Measurements from ENCODE around the gene RIMS4. TPM values are rescaled to one million over a fixed set of nuclear protein-coding genes. Genes with fewer than 3 reads are reported as not detected.

RIMS4 gene
- total and polyA plus RNA-seq, 2 donors (not counting 1 experiment from before 2014, with no cell fraction given) = not detected

DNA sequence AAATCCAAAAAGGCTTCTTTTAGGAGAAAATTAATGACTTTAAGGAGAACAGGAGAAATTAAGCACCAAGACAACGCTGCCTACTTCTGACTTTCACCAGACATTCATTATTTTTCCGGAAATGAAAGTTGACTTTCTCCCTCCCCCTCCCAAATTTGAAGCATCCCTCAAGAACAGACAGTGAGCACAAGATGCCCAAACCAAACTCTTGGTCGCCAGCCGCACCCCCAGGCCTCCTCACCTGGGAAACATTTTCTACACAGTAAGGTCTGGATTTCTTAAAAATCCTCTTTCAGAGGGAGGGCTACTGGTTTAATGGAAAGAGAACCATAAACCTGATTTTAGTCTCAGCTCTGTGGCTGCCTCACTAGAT is 2.7 kb downstream of the RIMS4 start:
- H3K4me3 ChIP-seq (ENCODE audit: control extremely low read depth in 1 of 5, extremely low read depth in 1 of 5, insufficient read depth in 1 of 5, low read depth in 2 of 5, low read length in 4 of 5) = no peak overlapping the region
- H3K4me1 Mint-ChIP-seq = peaks cover 10% of the 10 kb centered on the region
- no peak overlapping the region for H3K27ac Mint-ChIP-seq
- ATAC-seq (ENCODE audit: low read depth) (no peak), DNase-seq (no peak)
- no peaks in the 10 kb centered on the region for H3K9me3 Mint-ChIP-seq (ENCODE audit: insufficient read depth)
- H3K79me2 ChIP-seq (ENCODE audit: control insufficient read depth, insufficient read depth, low read length) = no peaks in the 10 kb centered on the region
- H2AFZ ChIP-seq (ENCODE audit: insufficient read depth, low read depth, low read length, poor library complexity, severe bottlenecking) = no peak overlapping the region
- ChIA-PET POLR2A (no interaction called here), CTCF (no interaction called here)
- H4K20me1 ChIP-seq (ENCODE audit: control insufficient read depth, insufficient read depth, low read length, poor library complexity, severe bottlenecking) = no peaks in the 10 kb centered on the region
- no peak overlapping the region for H3K4me2 ChIP-seq (replicated peaks; ENCODE audit: low read depth, low read length, poor library complexity, severe bottlenecking)
- no peak overlapping the region for H3K27ac ChIP-seq (ENCODE audit: low read length in 2 of 2)
- peaks cover 5 to 8% of the 10 kb centered on the region in 2 donors for H3K4me1 ChIP-seq (ENCODE audit: control insufficient read depth in 2 of 2, insufficient read depth in 2 of 2, low read length in 2 of 2)
- H3K27me3 ChIP-seq (replicated peaks in 1 of 4; ENCODE audit: control extremely low read depth in 1 of 4, control insufficient read depth in 3 of 4, insufficient read depth in 4 of 4, low read length in 3 of 4) = peaks cover 0 to 61% (median 25%) of the 10 kb centered on the region in 4 experiments
- TF ChIP-seq EZH2 (IDR thresholded peaks at IDR 0.05; ENCODE audit: borderline replicate concordance, insufficient read depth, low read depth, low read length, poor library complexity, severe bottlenecking) (no peak), CTCF (IDR thresholded peaks at IDR 0.05) (no peak)
- H3K9ac ChIP-seq (ENCODE audit: low read length) = no peak overlapping the region
- no peaks in the 10 kb centered on the region for H3K36me3 ChIP-seq (replicated peaks in 1 of 2; ENCODE audit: control extremely low read depth in 1 of 2, control insufficient read depth in 1 of 2, extremely low read depth in 1 of 2, insufficient read depth in 2 of 2, low read length in 1 of 2)
- no peak overlapping the region for H3K4me3 Mint-ChIP-seq
- WGBS (ENCODE audit: insufficient coverage) = 73% methylated on average over 2 of the region's 4 CpGs
- peaks cover 0 to 18% (median 0%) of the 10 kb centered on the region in 3 donors for H3K9me3 ChIP-seq (ENCODE audit: control extremely low read depth in 1 of 3, control insufficient read depth in 2 of 3, insufficient read depth in 1 of 3, low read length in 2 of 3)
- intact Hi-C loops (cut with micrococcal nuclease) = no loop called here
- peaks cover 75% of the 10 kb centered on the region for H3K27me3 Mint-ChIP-seq

- H3K27me3 ChIP-seq (replicated peaks in 1 of 4; ENCODE audit: control extremely low read depth in 1 of 4, control insufficient read depth in 3 of 4, insufficient read depth in 4 of 4, low read length in 3 of 4) = peaks cover 0 to 56% (median 25%) of the 10 kb centered on the region in 4 experiments
- 88% methylated on average over 3 of the region's 7 CpGs for WGBS (ENCODE audit: insufficient coverage)
- peaks cover 72% of the 10 kb centered on the region for H3K27me3 Mint-ChIP-seq
Observed at GRCh38 chr20:44807051-44807683, 3.2 kb downstream of the RIMS4 start.

More at GRCh38 chr20:44807051-44807683, 3.2 kb downstream of the RIMS4 start:
- ATAC-seq (ENCODE audit: low read depth) = no peak
- Histone ChIP-seq H2AFZ (ENCODE audit: insufficient read depth, low read depth, low read length, poor library complexity, severe bottlenecking) (no peak overlapping the region), H3K79me2 (ENCODE audit: control insufficient read depth, insufficient read depth, low read length) (no peaks in the 10 kb centered on the region), H3K4me3 (ENCODE audit: control extremely low read depth in 1 of 5, extremely low read depth in 1 of 5, insufficient read depth in 1 of 5, low read depth in 2 of 5, low read length in 4 of 5) (no peak overlapping the region), H3K4me2 (replicated peaks; ENCODE audit: low read depth, low read length, poor library complexity, severe bottlenecking) (no peak overlapping the region), H4K20me1 (ENCODE audit: control insufficient read depth, insufficient read depth, low read length, poor library complexity, severe bottlenecking) (no peaks in the 10 kb centered on the region), H3K9me3 (ENCODE audit: control extremely low read depth in 1 of 3, control insufficient read depth in 2 of 3, insufficient read depth in 1 of 3, low read length in 2 of 3) (peaks cover 0 to 15% (median 0%) of the 10 kb centered on the region in 3 donors), H3K4me1 (ENCODE audit: control insufficient read depth in 2 of 2, insufficient read depth in 2 of 2, low read length in 2 of 2) (peaks cover 5 to 8% of the 10 kb centered on the region in 2 donors), H3K9ac (ENCODE audit: low read length) (no peak overlapping the region), H3K36me3 (replicated peaks in 1 of 2; ENCODE audit: control extremely low read depth in 1 of 2, control insufficient read depth in 1 of 2, extremely low read depth in 1 of 2, insufficient read depth in 2 of 2, low read length in 1 of 2) (no peaks in the 10 kb centered on the region), H3K27ac (ENCODE audit: low read length in 2 of 2) (no peak overlapping the region)
- intact Hi-C loops (cut with micrococcal nuclease) = no loop called here
- Mint-ChIP-seq H3K9me3 (ENCODE audit: insufficient read depth) (no peaks in the 10 kb centered on the region), H3K27ac (no peak overlapping the region), H3K4me3 (no peak overlapping the region), H3K4me1 (peaks cover 10% of the 10 kb centered on the region)
- POLR2A ChIA-PET = no interaction called here
- CTCF ChIA-PET = no interaction called here
- no peak for TF ChIP-seq CTCF (IDR thresholded peaks at IDR 0.05)
- no peak for TF ChIP-seq EZH2 (IDR thresholded peaks at IDR 0.05; ENCODE audit: borderline replicate concordance, insufficient read depth, low read depth, low read length, poor library complexity, severe bottlenecking)
- no peak for DNase-seq

Data from B cell (primary cell).